ENCODE data around the gene CMIP.

Gene CMIP

GRCh38 chr16:81447383-81448101, 2.9 kb downstream of the CMIP start:
- DNase-seq (ENCODE audit: low read depth, low spot score), result no peak

GRCh38 chr16:81448154-81449131, 3.8 kb downstream of the CMIP start:
- no peak for DNase-seq (ENCODE audit: low read depth, low spot score)

- no peak for DNase-seq (ENCODE audit: low read depth, low spot score)
Measured at GRCh38 chr16:81449241-81449640, 4.6 kb downstream of the CMIP start.

- DNase-seq (ENCODE audit: low read depth, low spot score), result no peak
Measured at GRCh38 chr16:81449899-81450608, 5.4 kb downstream of the CMIP start.

GRCh38 chr16:81450783-81451491, 6.3 kb downstream of the CMIP start:
- no peak for DNase-seq (ENCODE audit: low read depth, low spot score)

- no peak for DNase-seq (ENCODE audit: low read depth, low spot score)
Measured at GRCh38 chr16:81451753-81452680, 7.4 kb downstream of the CMIP start.

- DNase-seq (ENCODE audit: low read depth, low spot score), result no peak
Measured at GRCh38 chr16:81453091-81453728, 8.6 kb downstream of the CMIP start.

- no peak for DNase-seq (ENCODE audit: low read depth, low spot score)
Measured at GRCh38 chr16:81454044-81454443, 9.4 kb downstream of the CMIP start.

GRCh38 chr16:81455006-81455405, 10.4 kb downstream of the CMIP start:
- no peak for DNase-seq (ENCODE audit: low read depth, low spot score)

- no peak for DNase-seq (ENCODE audit: low read depth, low spot score)
Measured at GRCh38 chr16:81455720-81456494, 11.3 kb downstream of the CMIP start.

- DNase-seq (ENCODE audit: low read depth, low spot score), result no peak
Measured at GRCh38 chr16:81456523-81457325, 12.1 kb downstream of the CMIP start.

GRCh38 chr16:81457326-81458133, 12.9 kb downstream of the CMIP start:
- DNase-seq (ENCODE audit: low read depth, low spot score), result no peak

GRCh38 chr16:81458149-81458669, 13.6 kb downstream of the CMIP start:
- DNase-seq (ENCODE audit: low read depth, low spot score), result no peak

GRCh38 chr16:81458827-81459598, 14.4 kb downstream of the CMIP start:
- DNase-seq (ENCODE audit: low read depth, low spot score), result no peak

- DNase-seq (ENCODE audit: low read depth, low spot score), result no peak
Measured at GRCh38 chr16:81460075-81460474, 15.5 kb downstream of the CMIP start.

- DNase-seq (ENCODE audit: low read depth, low spot score), result no peak
Measured at GRCh38 chr16:81461243-81461642, 16.6 kb downstream of the CMIP start.
